Hypothalamus (tissue), 51 donors: Measurements from ENCODE around the gene FBXO45.
"Not testable (repeated sequence)": the region's sequence is repeated elsewhere in the genome, so short reads cannot be mapped to it uniquely, and the experiment has no call there.

Experiments used
- DNase-seq, 51 donors: peaks; one replicate each; lab custom pipeline; 2025; lab: John Stamatoyannopoulos, UW

Gene FBXO45

DNA sequence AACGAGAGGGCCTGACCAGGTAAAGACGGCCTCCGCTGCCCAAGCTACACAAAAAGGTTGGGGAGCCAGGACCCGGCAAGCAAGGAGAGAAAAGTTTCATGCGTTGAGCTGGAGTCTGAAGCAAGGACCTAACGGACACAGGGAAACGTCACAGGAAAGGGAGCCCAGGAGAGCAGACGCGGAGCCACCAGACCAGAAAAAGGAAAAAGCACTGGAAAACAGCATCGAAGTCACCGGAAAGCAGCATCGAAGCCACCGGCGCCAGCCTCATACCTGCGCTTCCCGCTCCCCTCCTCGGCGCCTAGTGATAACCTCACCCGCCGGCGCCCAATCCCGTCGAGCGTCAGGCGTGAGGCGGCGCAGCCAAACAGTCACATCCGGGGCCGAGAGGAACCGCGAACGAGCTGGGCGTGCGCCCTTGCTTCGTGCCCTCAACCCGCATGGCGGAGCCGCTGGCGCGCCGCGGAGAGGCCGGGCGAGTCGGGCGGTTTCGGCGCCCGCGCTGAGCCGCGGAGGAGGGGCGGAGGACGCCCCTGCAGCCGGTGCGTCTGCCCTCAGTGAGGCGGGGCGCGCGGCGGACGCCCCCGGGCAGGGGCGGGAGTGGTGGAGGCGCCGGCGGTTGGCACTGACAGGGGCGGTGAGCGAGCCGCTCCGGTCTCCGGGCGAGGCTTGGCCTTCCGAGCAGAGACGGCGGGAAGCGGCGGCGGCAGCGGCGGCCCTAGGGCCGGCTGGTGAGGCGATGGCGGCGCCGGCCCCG, at the start of gene FBXO45, which contains the start of gene WDR53:
Gene FBXO45 (plus strand): TSS at position 415 of the 757 bp plus-strand sequence. CDS start 325 bp downstream, at position 740.
Gene WDR53 (minus strand): TSS at position 309 of the 757 bp plus-strand sequence. CDS start 7,079 bp downstream, outside the sequence.
- peak; percentile 65 to 97 (median 90) for DNase-seq

GRCh38 chr3:196518966-196519717, 49.3 kb upstream of the FBXO45 start:
- peak in 8 of 51 donors; percentile 7 to 49 (median 13) for DNase-seq

DNA sequence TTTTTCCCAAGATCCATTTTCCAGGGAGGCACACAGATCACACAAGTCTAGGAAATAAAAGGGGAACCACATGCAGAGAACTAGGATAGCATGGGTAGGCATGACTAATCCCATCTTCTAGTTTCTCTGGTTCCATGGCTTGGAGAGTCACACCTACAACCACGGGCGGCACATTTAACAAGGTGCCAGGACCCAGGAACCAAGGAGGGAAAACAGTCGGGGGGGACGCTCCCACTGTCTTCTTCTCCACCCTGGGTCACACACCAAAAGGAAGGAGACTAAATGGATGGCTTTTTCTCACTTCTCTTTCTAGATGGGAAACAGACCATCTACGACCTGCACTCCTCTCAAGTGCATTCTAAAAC, 48.8 kb upstream of the FBXO45 start:
- no peak for DNase-seq

DNA sequence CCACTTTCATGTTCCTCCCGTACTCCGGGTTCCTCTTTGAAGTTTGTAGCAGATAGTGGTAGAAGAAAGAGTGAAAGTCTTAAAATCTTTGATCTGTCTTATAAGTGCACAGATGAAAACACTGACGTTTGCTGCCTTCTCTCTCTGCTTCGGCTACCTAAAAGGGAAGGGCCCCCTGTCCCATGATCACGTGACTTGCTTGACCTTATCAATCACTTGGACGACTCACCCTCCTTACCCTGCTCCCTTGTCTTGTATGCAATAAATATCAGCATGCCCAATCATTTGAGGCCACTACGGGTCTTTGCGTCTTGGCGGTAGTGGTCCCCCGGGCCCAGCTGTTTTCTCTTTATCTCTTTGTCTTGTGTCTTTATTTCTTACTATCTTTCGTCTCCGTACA, 47.2 kb upstream of the FBXO45 start:
- DNase-seq = not testable (repeated sequence)

GRCh38 chr3:196523841-196524240, 44.6 kb upstream of the FBXO45 start:
- DNase-seq = no peak

- no peak for DNase-seq
Observed at GRCh38 chr3:196524527-196524926, 43.9 kb upstream of the FBXO45 start.

- no peak for DNase-seq
Observed at GRCh38 chr3:196525141-196525540, 43.3 kb upstream of the FBXO45 start.

GRCh38 chr3:196528639-196529233, 39.7 kb upstream of the FBXO45 start:
- DNase-seq = peak in 41 of 51 donors; percentile 3 to 81 (median 33)

DNA sequence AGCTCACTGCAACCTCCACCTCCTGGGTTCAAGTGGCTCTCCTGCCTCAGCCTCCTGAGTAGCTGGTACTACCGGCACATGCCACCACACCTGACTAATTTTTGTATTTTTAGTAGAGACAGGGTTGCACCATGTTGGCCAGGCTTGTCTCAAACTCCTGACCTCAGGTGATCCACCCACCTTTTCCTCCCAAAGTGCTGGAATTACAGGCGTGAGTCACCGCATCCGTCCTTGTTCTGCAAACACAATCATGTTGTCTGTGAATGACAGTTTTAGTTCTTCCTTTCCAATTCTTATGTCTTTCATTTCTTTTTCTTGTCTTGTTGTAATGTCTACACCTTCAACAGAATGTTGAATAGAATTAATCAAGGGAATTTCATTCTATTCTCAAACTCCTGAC, 37.0 kb upstream of the FBXO45 start:
- no peak for DNase-seq

DNA sequence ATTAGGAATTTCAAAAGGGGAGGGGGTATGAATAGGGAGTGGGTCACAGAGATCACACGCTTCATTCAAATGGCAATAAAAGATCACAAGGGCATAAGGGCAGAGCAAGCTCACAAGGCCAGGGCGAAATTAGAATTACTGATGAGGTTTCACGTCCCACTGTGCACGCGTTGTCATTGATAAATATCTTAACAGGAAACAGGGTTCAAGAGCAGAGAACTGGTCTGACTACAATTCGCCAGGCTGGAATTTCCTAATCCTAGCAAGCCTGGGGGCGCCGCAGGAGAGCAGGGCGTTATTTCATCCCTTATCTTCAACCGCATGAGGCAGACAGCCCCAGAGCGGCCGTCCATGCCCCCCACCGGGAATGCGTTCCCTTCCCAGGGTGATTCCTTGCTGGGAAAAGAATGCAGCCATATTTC, 35.2 kb upstream of the FBXO45 start:
- no peak for DNase-seq

GRCh38 chr3:196537319-196537984, 31.0 kb upstream of the FBXO45 start:
- peak in 6 of 51 donors; percentile 0 to 8 (median 4) for DNase-seq

GRCh38 chr3:196541684-196542445, 26.6 kb upstream of the FBXO45 start:
- no peak for DNase-seq

GRCh38 chr3:196544491-196544992, 23.9 kb upstream of the FBXO45 start:
- no peak for DNase-seq

GRCh38 chr3:196546537-196546936, 21.9 kb upstream of the FBXO45 start:
- DNase-seq = no peak

GRCh38 chr3:196547067-196547466, 21.4 kb upstream of the FBXO45 start:
- DNase-seq = no peak

GRCh38 chr3:196549312-196549711, 19.1 kb upstream of the FBXO45 start:
- not testable (repeated sequence) for DNase-seq

- DNase-seq = not testable (repeated sequence)
Observed at GRCh38 chr3:196550172-196550571, 18.3 kb upstream of the FBXO45 start.

DNA sequence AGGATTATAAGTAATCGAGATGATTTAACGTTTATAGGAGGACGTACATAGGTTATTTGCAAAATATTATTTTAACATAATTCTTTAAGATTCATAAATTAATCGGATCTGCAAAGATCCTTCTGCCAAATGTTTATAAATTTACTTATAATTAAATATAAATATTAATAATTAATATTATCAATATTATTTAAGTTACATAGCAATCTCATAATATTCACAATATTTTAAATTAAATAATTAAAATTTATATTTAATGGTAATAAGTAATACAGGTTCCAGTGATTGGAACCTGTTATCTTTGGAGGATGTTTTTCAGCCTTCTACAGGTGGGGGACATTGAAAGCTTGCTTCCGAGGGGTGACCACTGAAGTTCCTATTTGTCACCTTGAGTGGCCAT, 16.2 kb upstream of the FBXO45 start:
- DNase-seq = no peak

DNA sequence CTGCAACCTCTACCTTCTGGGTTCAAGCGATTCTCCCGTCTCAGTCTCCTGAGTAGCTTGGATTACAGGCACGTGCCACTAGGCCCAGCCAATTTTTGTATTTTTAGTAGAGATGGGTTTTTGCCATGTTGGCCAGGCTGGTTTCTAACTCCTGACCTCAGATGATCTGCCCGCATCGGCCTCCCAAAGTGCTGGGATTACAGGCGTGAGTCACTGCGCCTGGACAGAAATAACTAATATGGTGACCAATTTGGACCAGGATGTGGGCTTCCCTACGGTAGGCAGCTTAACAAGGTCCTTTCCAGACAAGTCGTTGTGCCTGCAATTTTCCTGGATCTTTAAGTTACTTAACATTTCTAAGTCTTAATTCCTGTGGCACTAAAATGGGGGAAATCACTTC, 14.9 kb upstream of the FBXO45 start:
- no peak for DNase-seq

GRCh38 chr3:196554205-196554604, 14.3 kb upstream of the FBXO45 start:
- DNase-seq = no peak
